Neural cell (in vitro differentiated cells): Measurements from ENCODE around the gene TCP11X1. TPM values are rescaled to one million over a fixed set of nuclear protein-coding genes. Genes with fewer than 3 reads are reported as not detected.
"Not testable (repeated sequence)": the region's sequence is repeated elsewhere in the genome, so short reads cannot be mapped to it uniquely, and the experiment has no call there.

ENCODE experiments used
- H2AFZ ChIP-seq: fragments of 200-600, 300-800 bp; sonication (generic), shearing (Covaris generic); 2 replicates; pipeline ENCODE4 v1.6.0; 2014; ENCODE audit warnings: low read depth, mild to moderate bottlenecking, antibody characterized with exemption, low read length, moderate library complexity
- H3F3A ChIP-seq: fragments of 200-600 bp; shearing (Covaris generic); 2 replicates; pipeline ENCODE4 v1.6.1; 2016; ENCODE audit warnings: mild to moderate bottlenecking, moderate library complexity, mixed read lengths, antibody characterized with exemption, low read length; ENCODE audit not compliant: insufficient read depth, poor library complexity, severe bottlenecking
- H3K27ac ChIP-seq: fragments of 200-600, 300-800 bp; sonication (generic), shearing (Covaris generic); 2 replicates; pipeline ENCODE4 v1.5.1; 2014; ENCODE audit warnings: mild to moderate bottlenecking, low read length, moderate library complexity
- H3K27me3 ChIP-seq: fragments of 300-800, 200-600 bp; sonication (generic), shearing (Covaris generic); 2 replicates; pipeline ENCODE4 v1.6.0; 2014; ENCODE audit warnings: mild to moderate bottlenecking, low read depth, low read length, moderate library complexity; ENCODE audit not compliant: insufficient read depth
- H3K36me3 ChIP-seq: fragments of 300-800, 200-600 bp; sonication (generic), shearing (Covaris generic); 2 replicates; pipeline ENCODE4 v1.5.1; 2014; ENCODE audit warnings: mild to moderate bottlenecking, antibody characterized with exemption, low read length, moderate library complexity; ENCODE audit not compliant: insufficient read depth
- H3K4me2 ChIP-seq: fragments of 300-800, 200-600 bp; sonication (generic), shearing (Covaris generic); 2 replicates; pipeline ENCODE4 v1.6.0; 2014; ENCODE audit warnings: mild to moderate bottlenecking, low read length
- H3K4me3 ChIP-seq: fragments of 300-800, 200-600 bp; sonication (generic), shearing (Covaris generic); 2 replicates; pipeline ENCODE4 v1.5.1; 2014; ENCODE audit warnings: mild to moderate bottlenecking, low read length, moderate library complexity
- H3K79me2 ChIP-seq: fragments of 200-600 bp; shearing (Covaris generic); replicated peaks from 2 replicates; pipeline ENCODE4 v1.6.0; 2014; ENCODE audit warnings: mild to moderate bottlenecking, low read length, moderate library complexity; ENCODE audit not compliant: insufficient read depth
- H3K9ac ChIP-seq: fragments of 300-800, 200-600 bp; sonication (generic), shearing (Covaris generic); 2 replicates; pipeline ENCODE4 v1.6.1; 2016; ENCODE audit warnings: mild to moderate bottlenecking, low read length, mixed read lengths
- H3K9me2 ChIP-seq: fragments of 200-600 bp; shearing (Covaris generic); 2 replicates; pipeline ENCODE4 v1.6.1; 2016; ENCODE audit warnings: mild to moderate bottlenecking, low read length, mixed read lengths; ENCODE audit not compliant: insufficient read depth
- H3K9me3 ChIP-seq: fragments of 200-600, 300-800 bp; sonication (generic), shearing (Covaris generic); 2 replicates; pipeline ENCODE4 v1.6.1; 2016; ENCODE audit warnings: mild to moderate bottlenecking, mixed run types, low read length, moderate library complexity, mixed read lengths
- H4K20me1 ChIP-seq: fragments of 200-600 bp; shearing (Covaris generic); 2 replicates; pipeline ENCODE4 v1.6.1; 2016; ENCODE audit warnings: mild to moderate bottlenecking, mixed run types; ENCODE audit not compliant: insufficient read depth
- POLR2AphosphoS5 ChIP-seq: IDR thresholded peaks from 2 replicates; pipeline ENCODE4 v1.6.1; 2012
- polyA minus RNA-seq: library from RNA; depleted of rRNA, polyadenylated mRNA; stranded (reverse); fragments of >200 nt; gene quantifications from 2 replicates; pipeline ENCODE4 v1.2.3, GENCODE V29; 2014
- polyA plus RNA-seq: library from polyadenylated mRNA; depleted of rRNA; stranded (reverse); fragments of >200 nt; gene quantifications from 2 replicates; pipeline ENCODE4 v1.2.3, GENCODE V29; 2014

TCP11X1 gene
- polyA plus RNA-seq, result 0.20 TPM in 1 of 2 replicates, not detected in the other
- polyA minus RNA-seq, result not detected in 2 replicates

DNA sequence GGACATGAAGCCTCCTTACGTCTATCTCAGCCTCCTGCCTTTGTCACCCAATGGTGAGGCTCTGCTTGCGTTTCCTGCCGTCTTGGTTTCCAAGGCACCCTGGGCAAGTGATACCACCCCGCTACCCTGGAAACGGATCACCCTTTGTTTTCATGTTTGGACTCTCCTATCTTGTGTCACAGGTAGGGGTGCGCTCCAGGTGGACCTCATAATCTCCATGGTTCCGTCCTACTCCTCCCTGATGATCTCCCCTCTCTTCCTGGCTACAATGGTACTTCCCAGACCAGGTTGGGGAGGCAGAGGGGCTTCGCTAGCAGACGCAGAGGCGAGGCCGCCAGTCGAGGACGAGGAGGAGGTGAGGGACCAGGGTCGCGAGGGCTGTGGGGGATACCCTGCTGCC is at the start of gene TCP11X1:
TCP11X1 (plus strand) TSS at position 316 of the 400 bp plus-strand sequence.
- not testable (repeated sequence) for H3F3A ChIP-seq, H3K4me3 ChIP-seq, H3K9me3 ChIP-seq, H3K4me2 ChIP-seq, H4K20me1 ChIP-seq, H3K27ac ChIP-seq, H3K9ac ChIP-seq, H3K9me2 ChIP-seq, H2AFZ ChIP-seq, H3K79me2 ChIP-seq, H3K36me3 ChIP-seq, H3K27me3 ChIP-seq

DNA sequence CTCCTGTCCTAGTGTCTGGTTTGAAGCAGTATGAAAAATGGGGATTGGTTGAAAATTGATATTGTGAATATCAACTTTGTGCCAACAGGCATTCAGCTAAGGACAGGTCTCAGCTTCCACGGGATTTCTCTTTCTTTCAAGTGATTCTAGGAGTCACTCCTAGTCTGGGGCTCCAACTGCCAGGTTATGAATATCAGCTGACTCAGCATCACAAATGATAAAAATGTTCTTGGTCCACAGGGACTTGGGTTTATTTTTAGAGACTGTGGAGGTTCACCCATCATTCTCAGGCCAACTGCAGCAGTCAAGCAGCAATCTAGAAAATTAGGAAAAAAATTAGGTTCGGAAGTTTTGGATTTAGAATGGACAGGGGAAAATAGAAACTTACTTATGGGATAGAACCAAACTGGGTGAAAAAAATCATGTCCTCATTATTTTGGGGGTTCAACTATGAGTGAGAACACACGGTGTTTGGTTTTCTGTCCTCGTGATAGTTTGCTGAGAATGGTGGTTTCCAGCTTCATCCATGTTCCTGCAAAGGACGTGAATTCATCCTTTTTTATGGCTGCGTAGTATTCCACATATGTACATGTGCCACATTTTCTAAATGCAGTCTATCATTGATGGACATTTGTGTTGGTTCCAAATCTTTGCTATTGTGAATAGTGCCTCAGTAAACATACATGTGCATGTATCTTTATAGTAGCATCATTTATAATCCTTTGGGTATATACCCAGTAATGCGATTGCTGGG is 29.0 kb upstream of the TCP11X1 start:
- Histone ChIP-seq H3K9ac (no peak overlapping the region), H3K4me2 (no peak overlapping the region), H3K27me3 (no peaks in the 10 kb centered on the region), H3K4me3 (no peak overlapping the region), H2AFZ (no peak overlapping the region), H3K27ac (no peak overlapping the region), H3K79me2 (no peaks in the 10 kb centered on the region), H3K36me3 (no peaks in the 10 kb centered on the region), H3K9me3 (no peaks in the 10 kb centered on the region), H4K20me1 (no peaks in the 10 kb centered on the region), H3F3A (no peaks in the 10 kb centered on the region), H3K9me2 (no peaks in the 10 kb centered on the region)
- TF ChIP-seq POLR2AphosphoS5, result no peak

- H2AFZ ChIP-seq, H3K27me3 ChIP-seq, H3K4me3 ChIP-seq, H3K4me2 ChIP-seq, H3K9ac ChIP-seq, H3K9me2 ChIP-seq, H3K79me2 ChIP-seq, H3F3A ChIP-seq, H4K20me1 ChIP-seq, H3K36me3 ChIP-seq, H3K9me3 ChIP-seq, H3K27ac ChIP-seq: not testable (repeated sequence)
Observed at GRCh38 chrX:102207940-102208339, 7.2 kb upstream of the TCP11X1 start.

GRCh38 chrX:102216497-102216896 is 1.4 kb downstream of the TCP11X1 start:
- not testable (repeated sequence) for H3K27ac ChIP-seq

GRCh38 chrX:102235678-102236077 is 20.6 kb downstream of the TCP11X1 start:
- H3K27me3 ChIP-seq, result not testable (repeated sequence)

More at GRCh38 chrX:102216497-102216896, 1.4 kb downstream of the TCP11X1 start:
- not testable (repeated sequence) for H3K4me3 ChIP-seq, H3F3A ChIP-seq, H3K9ac ChIP-seq, H3K27me3 ChIP-seq, H3K9me2 ChIP-seq, H3K79me2 ChIP-seq, H4K20me1 ChIP-seq, H2AFZ ChIP-seq, H3K36me3 ChIP-seq, H3K9me3 ChIP-seq, H3K4me2 ChIP-seq

DNA sequence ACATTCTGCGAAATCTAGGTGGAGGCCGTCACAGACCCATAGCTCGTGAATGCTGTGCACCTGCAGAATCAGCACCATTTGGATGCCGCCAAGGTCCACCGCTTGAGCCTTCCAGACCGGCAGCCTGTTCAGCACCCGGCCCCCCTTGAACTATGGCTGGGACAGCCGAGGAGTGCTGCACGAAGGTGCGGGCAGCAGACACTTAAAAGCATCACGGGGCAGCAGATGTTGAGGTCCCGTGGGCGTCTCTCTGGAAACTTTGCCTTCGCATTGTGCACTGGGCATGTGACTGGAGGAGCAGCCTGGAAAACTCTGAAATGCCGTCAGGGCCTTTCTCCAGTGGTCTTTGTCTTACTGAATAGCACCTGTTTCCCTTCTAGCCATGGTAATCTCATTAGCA is 25.2 kb downstream of the TCP11X1 start:
- H3K9me2 ChIP-seq, H3K36me3 ChIP-seq, H2AFZ ChIP-seq, H3F3A ChIP-seq, H3K9me3 ChIP-seq, H3K27me3 ChIP-seq, H3K4me3 ChIP-seq, H3K27ac ChIP-seq, H3K4me2 ChIP-seq, H4K20me1 ChIP-seq, H3K9ac ChIP-seq, H3K79me2 ChIP-seq: not testable (repeated sequence)

More at GRCh38 chrX:102235678-102236077, 20.6 kb downstream of the TCP11X1 start:
- H3K36me3 ChIP-seq, H2AFZ ChIP-seq, H3F3A ChIP-seq, H3K27ac ChIP-seq, H3K79me2 ChIP-seq, H3K9me3 ChIP-seq, H3K9me2 ChIP-seq, H3K9ac ChIP-seq, H3K4me2 ChIP-seq, H4K20me1 ChIP-seq, H3K4me3 ChIP-seq: not testable (repeated sequence)

DNA sequence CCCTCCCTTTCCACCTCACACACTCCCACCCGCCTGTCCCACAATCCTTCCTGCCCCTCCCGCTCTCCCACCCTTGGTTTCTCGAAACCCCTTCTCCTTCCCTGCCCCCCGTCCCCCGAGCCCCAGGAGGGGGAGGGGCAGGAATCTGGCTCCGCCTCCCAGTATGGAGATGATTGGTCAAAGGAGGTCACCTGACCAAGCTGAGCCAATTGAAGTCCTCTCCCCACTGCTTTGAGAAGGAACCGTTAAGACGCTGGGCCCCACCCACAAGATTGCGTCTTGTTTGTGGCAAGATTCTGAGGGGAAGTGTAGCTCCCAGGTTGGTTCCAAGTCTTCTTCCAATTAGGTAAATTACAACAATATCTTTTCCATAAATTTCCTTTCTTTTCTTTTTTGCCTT is 31.8 kb downstream of the TCP11X1 start, which contains the start of gene NXF2:
NXF2 (plus strand) TSS at position 275 of the 400 bp plus-strand sequence. CDS start 59,912 bp downstream, outside the sequence.
- not testable (repeated sequence) for H3K9ac ChIP-seq, H3K9me3 ChIP-seq, H3K4me3 ChIP-seq, H3K4me2 ChIP-seq, H3K79me2 ChIP-seq, H4K20me1 ChIP-seq, H3K9me2 ChIP-seq, H3K27me3 ChIP-seq, H3K36me3 ChIP-seq, H3K27ac ChIP-seq, H3F3A ChIP-seq, H2AFZ ChIP-seq

DNA sequence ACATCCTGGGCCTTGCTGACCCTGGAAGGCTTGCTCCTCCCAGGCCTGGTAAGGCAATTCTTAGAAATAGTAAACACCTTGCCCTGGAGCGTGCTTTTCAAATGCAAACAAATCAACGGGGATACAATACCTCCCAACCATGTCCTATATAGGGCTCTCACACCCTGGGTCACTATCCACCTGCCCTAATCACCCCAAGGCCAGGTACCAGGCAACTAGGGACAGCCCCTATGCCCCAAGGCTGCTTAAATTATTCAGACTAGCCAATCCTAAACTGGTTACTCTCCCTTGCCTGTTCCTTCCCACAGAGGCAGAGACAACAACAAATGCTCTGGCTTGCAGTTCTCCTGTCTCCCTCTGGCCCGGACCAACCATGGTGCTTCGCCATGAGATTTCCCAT is 57.1 kb downstream of the TCP11X1 start:
- not testable (repeated sequence) for H3K79me2 ChIP-seq, H3F3A ChIP-seq, H3K36me3 ChIP-seq, H3K9ac ChIP-seq, H3K9me2 ChIP-seq, H4K20me1 ChIP-seq, H3K27ac ChIP-seq, H3K4me2 ChIP-seq, H3K9me3 ChIP-seq, H3K27me3 ChIP-seq, H2AFZ ChIP-seq, H3K4me3 ChIP-seq
